VCaP (cell line): ENCODE data around the gene MLH1.

Experiments used
- H3K27ac ChIP-seq: fragments of 450-650 bp; 2 replicates; pipeline ENCODE4 v1.5.1; 2017
- CTCF ChIP-seq: fragments of 450-650 bp; conservative IDR thresholded peaks from 2 replicates; pipeline ENCODE4 v1.5.1; 2017; ENCODE audit warnings: mild to moderate bottlenecking, moderate library complexity

Gene MLH1

GRCh38 chr3:37016903-37017302 lies 23.6 kb downstream of the MLH1 start:
- no peak overlapping the region for H3K27ac ChIP-seq
- TF ChIP-seq CTCF: no peak

GRCh38 chr3:37017683-37018082 lies 24.4 kb downstream of the MLH1 start:
- TF ChIP-seq CTCF: no peak
- H3K27ac ChIP-seq: no peak overlapping the region

GRCh38 chr3:37024092-37024491 lies 30.8 kb downstream of the MLH1 start:
- no peak overlapping the region for H3K27ac ChIP-seq
- TF ChIP-seq CTCF: peak; percentile 71

GRCh38 chr3:37024820-37025405 lies 31.6 kb downstream of the MLH1 start:
- TF ChIP-seq CTCF: no peak
- no peak overlapping the region for H3K27ac ChIP-seq

GRCh38 chr3:37025561-37026335 lies 32.4 kb downstream of the MLH1 start:
- no peak overlapping the region for H3K27ac ChIP-seq
- TF ChIP-seq CTCF: no peak

GRCh38 chr3:37026851-37027250 lies 33.5 kb downstream of the MLH1 start:
- no peak for TF ChIP-seq CTCF
- no peak overlapping the region for H3K27ac ChIP-seq

GRCh38 chr3:37028329-37028728 lies 35.0 kb downstream of the MLH1 start:
- no peak overlapping the region for H3K27ac ChIP-seq
- TF ChIP-seq CTCF: no peak
